Neuron (in vitro differentiated cells): ENCODE measurements around the gene USP2.

Source experiments
- H2AFZ ChIP-seq: one replicate; pipeline ENCODE4 v1.6.1; 2013; ENCODE audit warnings: low read depth, mild to moderate bottlenecking, inconsistent platforms, low read length, moderate library complexity
- H3K27me3 ChIP-seq: one replicate; pipeline ENCODE4 v1.6.1; 2013; ENCODE audit warnings: low read length; ENCODE audit not compliant: insufficient read depth
- H3K36me3 ChIP-seq: one replicate; pipeline ENCODE4 v1.6.1; 2013; ENCODE audit warnings: low read length; ENCODE audit not compliant: insufficient read depth
- H3K4me1 ChIP-seq: one replicate; pipeline ENCODE4 v1.6.1; 2013; ENCODE audit warnings: low read length; ENCODE audit not compliant: insufficient read depth
- H3K4me3 ChIP-seq: 2 replicates; pipeline ENCODE4 v1.5.1; 2013; ENCODE audit warnings: mild to moderate bottlenecking, low read length, moderate library complexity
- H3K9me3 ChIP-seq: one replicate; pipeline ENCODE4 v1.6.1; 2013; ENCODE audit warnings: low read length

Gene USP2

GRCh38 chr11:119314726-119315125 is 66.8 kb downstream of the USP2 start:
- no peaks in the 10 kb centered on the region for H3K9me3 ChIP-seq
- H2AFZ ChIP-seq, result no peak overlapping the region
- no peaks in the 10 kb centered on the region for H3K36me3 ChIP-seq
- peaks cover 28% of the 10 kb centered on the region for H3K4me1 ChIP-seq
- no peak overlapping the region for H3K4me3 ChIP-seq
- H3K27me3 ChIP-seq, result peaks cover 26% of the 10 kb centered on the region

GRCh38 chr11:119310682-119311052 is 70.8 kb downstream of the USP2 start:
- Histone ChIP-seq H3K9me3 (no peaks in the 10 kb centered on the region), H2AFZ (no peak overlapping the region), H3K36me3 (peaks cover 6% of the 10 kb centered on the region), H3K4me3 (no peak overlapping the region), H3K4me1 (peaks cover 11% of the 10 kb centered on the region), H3K27me3 (peaks cover 10% of the 10 kb centered on the region)

GRCh38 chr11:119309953-119310681 is 71.4 kb downstream of the USP2 start:
- peaks cover 5% of the 10 kb centered on the region for H3K27me3 ChIP-seq
- H3K9me3 ChIP-seq, result no peaks in the 10 kb centered on the region
- H3K4me1 ChIP-seq, result peaks cover 6% of the 10 kb centered on the region
- H3K36me3 ChIP-seq, result peaks cover 9% of the 10 kb centered on the region
- H3K4me3 ChIP-seq, result no peak overlapping the region
- no peak overlapping the region for H2AFZ ChIP-seq

- Histone ChIP-seq H2AFZ (no peak overlapping the region), H3K9me3 (no peaks in the 10 kb centered on the region), H3K27me3 (no peaks in the 10 kb centered on the region), H3K4me3 (no peak overlapping the region), H3K4me1 (peaks cover 6% of the 10 kb centered on the region), H3K36me3 (peaks cover 12% of the 10 kb centered on the region)
Observed at GRCh38 chr11:119309411-119309810, 72.1 kb downstream of the USP2 start.

- H3K36me3 ChIP-seq, result peaks cover 25% of the 10 kb centered on the region
Observed at GRCh38 chr11:119307974-119308373, 73.5 kb downstream of the USP2 start.

GRCh38 chr11:119307219-119307618 is 74.3 kb downstream of the USP2 start:
- Histone ChIP-seq H2AFZ (no peak overlapping the region), H3K9me3 (no peaks in the 10 kb centered on the region), H3K4me1 (peaks cover 6% of the 10 kb centered on the region), H3K27me3 (no peaks in the 10 kb centered on the region), H3K4me3 (no peak overlapping the region), H3K36me3 (peaks cover 29% of the 10 kb centered on the region)

More at GRCh38 chr11:119307974-119308373, 73.5 kb downstream of the USP2 start:
- no peaks in the 10 kb centered on the region for H3K27me3 ChIP-seq
- H3K9me3 ChIP-seq, result no peaks in the 10 kb centered on the region
- peaks cover 6% of the 10 kb centered on the region for H3K4me1 ChIP-seq
- H3K4me3 ChIP-seq, result no peak overlapping the region
- no peak overlapping the region for H2AFZ ChIP-seq

- H3K27me3 ChIP-seq, result no peaks in the 10 kb centered on the region
- H3K4me1 ChIP-seq, result peaks cover 6% of the 10 kb centered on the region
- H3K4me3 ChIP-seq, result no peak overlapping the region
- H3K36me3 ChIP-seq, result peaks cover 36% of the 10 kb centered on the region
- H2AFZ ChIP-seq, result no peak overlapping the region
- H3K9me3 ChIP-seq, result no peaks in the 10 kb centered on the region
Observed at GRCh38 chr11:119306373-119306890, 75.1 kb downstream of the USP2 start.

GRCh38 chr11:119305556-119306372 is 75.7 kb downstream of the USP2 start:
- H3K4me3 ChIP-seq, result no peak overlapping the region
- no peaks in the 10 kb centered on the region for H3K9me3 ChIP-seq
- H2AFZ ChIP-seq, result no peak overlapping the region
- H3K36me3 ChIP-seq, result peaks cover 42% of the 10 kb centered on the region
- peaks cover 6% of the 10 kb centered on the region for H3K4me1 ChIP-seq
- H3K27me3 ChIP-seq, result no peaks in the 10 kb centered on the region
